Pancreas (tissue), 10 donors: ENCODE data around the gene MAP1LC3C. TPM values are rescaled to one million over a fixed set of nuclear protein-coding genes. Genes with fewer than 3 reads are reported as not detected.

Experiments
- ATAC-seq, 4 donors: fragments of 200-7000 bp; cut with Tn5 transposase; one replicate each; pipeline versions ENCODE4 v1.8.0 to v1.9.1; 2020; ENCODE audit warnings: mild to moderate bottlenecking in 4 of 4, moderate library complexity in 4 of 4
- DNase-seq, 6 donors: peaks; one replicate each; pipeline ENCODE4 v3.0.0-alpha.2; 2020
- FAIRE-seq: peaks from 2 replicates; lab custom pipeline; 2012; peaks lifted over from hg19 to GRCh38; lab: Jason Lieb, UNC
- H3K27ac ChIP-seq, 4 donors: fragments of 200-600 bp; sonication (generic); 1 replicate in 3 of 4; 2 replicates in 1 of 4; pipeline versions ENCODE4 v1.5.0 to v1.8.0; 2020
- H3K27me3 ChIP-seq, 4 donors: fragments of 200-600 bp; one replicate each; pipeline ENCODE4 v1.8.0; 2021
- H3K36me3 ChIP-seq, 3 donors: fragments of 200-600 bp; sonication (generic) in 1 of 3; one replicate each; pipeline versions ENCODE4 v1.5.0 to v1.8.0; 2020 to 2021
- H3K4me1 ChIP-seq, 3 donors: fragments of 200-600 bp; one replicate each; pipeline ENCODE4 v1.8.0; 2021
- H3K4me3 ChIP-seq, 4 donors: fragments of 200-600 bp; sonication (generic) in 2 of 4; one replicate each; pipeline versions ENCODE4 v1.5.0 to v1.8.0; 2020 to 2021
- H3K9me3 ChIP-seq, 4 donors: fragments of 200-600 bp; one replicate each; pipeline ENCODE4 v1.8.0; 2021
- WGBS, 2 donors: extraction: QIAGEN DNeasy Blood & Tissue Kit; methylation state at CpG; one replicate each; pipeline ENCODE4 v1.1.7; 2013; 5-methylcytosine and 5-hydroxymethylcytosine counted together
- intact Hi-C, 3 donors: fragments of 100-400 bp; cut with DNase I; formaldehyde crosslinking; loops; one replicate each; pipeline versions ENCODE4 v1.11.1 to v1.14.2; 2022
- polyA plus RNA-seq, 2 donors: library from polyadenylated mRNA; stranded (reverse); fragments of 200-250 nt; gene quantifications; one replicate each; pipeline ENCODE4 v1.2.3, GENCODE V29; 2013
- total RNA-seq, 6 donors: library from RNA; stranded (reverse); fragmentation: NEBNext Ultra II Directional in 4 of 6; extraction: Animal tissue kit (Norgen Biotek cat#: 25700) in 4 of 6; gene quantifications; one replicate each; pipeline versions ENCODE4 v1.2.1 to v1.2.4, GENCODE V29; 2021 to 2023
- TF ChIP-seq, protein P1 (sequence below), 4 donors: fragments of 200-600 bp; sonication (generic) in 3 of 4; IDR thresholded peaks; one replicate each; pipeline versions ENCODE4 v1.5.0 to v1.8.0; 2021; ENCODE audit warnings: antibody characterized with exemption in 4 of 4
- donor health status: healthy with polysubstance abuse.
- donor health status: DM: no; HTN: no; CAD: no; lungs with moderate emphysema.
- donor health status: DM: no; HTN: no; CAD: no.
- donor health status: control.
- donor health status: control.
- donor health status: Bipolar disorder and iron deficiency.
- donor health status: DM: yes; HTN: yes; CAD: no.
- donor health status: DM: no; HTN: no; CAD: no.
- donor health status: DM: no; HTN: no; CAD: no.
- donor health status: DM: yes; HTN: yes; CAD: no.

The MAP1LC3C gene
- total and polyA plus RNA-seq, 8 donors, result 0.35 to 0.93 (median 0.38) TPM; not detected in 5

DNA sequence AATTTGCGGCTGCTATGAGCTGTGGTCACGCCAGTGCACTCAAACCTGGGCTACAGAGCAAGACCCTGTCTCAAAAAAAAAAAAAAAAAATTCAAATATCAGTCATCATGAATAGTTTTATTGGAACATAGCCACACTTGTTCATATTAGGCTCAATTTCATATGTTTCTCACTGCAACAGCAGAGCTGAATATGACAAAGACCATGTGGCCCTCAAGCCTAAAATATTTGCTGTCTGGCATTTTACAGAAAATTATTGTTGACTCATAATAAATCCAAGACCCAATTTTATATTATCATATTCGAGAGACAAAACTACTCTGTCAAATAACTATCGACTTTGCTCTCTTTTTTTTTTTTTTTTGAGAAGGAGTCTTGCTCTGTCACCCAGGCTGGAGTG is 30.3 kb downstream of the MAP1LC3C start:
- H3K4me1 ChIP-seq, result no peaks in the 10 kb centered on the region
- TF ChIP-seq, protein P1, sequence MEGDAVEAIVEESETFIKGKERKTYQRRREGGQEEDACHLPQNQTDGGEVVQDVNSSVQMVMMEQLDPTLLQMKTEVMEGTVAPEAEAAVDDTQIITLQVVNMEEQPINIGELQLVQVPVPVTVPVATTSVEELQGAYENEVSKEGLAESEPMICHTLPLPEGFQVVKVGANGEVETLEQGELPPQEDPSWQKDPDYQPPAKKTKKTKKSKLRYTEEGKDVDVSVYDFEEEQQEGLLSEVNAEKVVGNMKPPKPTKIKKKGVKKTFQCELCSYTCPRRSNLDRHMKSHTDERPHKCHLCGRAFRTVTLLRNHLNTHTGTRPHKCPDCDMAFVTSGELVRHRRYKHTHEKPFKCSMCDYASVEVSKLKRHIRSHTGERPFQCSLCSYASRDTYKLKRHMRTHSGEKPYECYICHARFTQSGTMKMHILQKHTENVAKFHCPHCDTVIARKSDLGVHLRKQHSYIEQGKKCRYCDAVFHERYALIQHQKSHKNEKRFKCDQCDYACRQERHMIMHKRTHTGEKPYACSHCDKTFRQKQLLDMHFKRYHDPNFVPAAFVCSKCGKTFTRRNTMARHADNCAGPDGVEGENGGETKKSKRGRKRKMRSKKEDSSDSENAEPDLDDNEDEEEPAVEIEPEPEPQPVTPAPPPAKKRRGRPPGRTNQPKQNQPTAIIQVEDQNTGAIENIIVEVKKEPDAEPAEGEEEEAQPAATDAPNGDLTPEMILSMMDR (IDR thresholded peaks at IDR 0.05), result no peak
- FAIRE-seq, result no peak
- no peaks in the 10 kb centered on the region for H3K9me3 ChIP-seq
- no peak overlapping the region for H3K27ac ChIP-seq
- no peaks in the 10 kb centered on the region for H3K36me3 ChIP-seq
- no peaks in the 10 kb centered on the region for H3K27me3 ChIP-seq
- no peak overlapping the region for H3K4me3 ChIP-seq
- ATAC-seq, result no peak
- WGBS, 2 donors, result 38 to 41% methylated on average over 4 of the region's 4 CpGs
- intact Hi-C loops, result no loop called here
- no peak for DNase-seq

GRCh38 chr1:241964550-241965282 is 34.2 kb downstream of the MAP1LC3C start:
- 81% methylated on average over 8 of the region's 8 CpGs for WGBS, 2 donors
- ATAC-seq (peak in 1 of 4 donors; percentile 63), DNase-seq (no peak), FAIRE-seq (no peak)
- TF ChIP-seq, protein P1 (IDR thresholded peaks at IDR 0.05), result no peak
- no peaks in the 10 kb centered on the region for H3K9me3 ChIP-seq
- no peaks in the 10 kb centered on the region for H3K36me3 ChIP-seq
- intact Hi-C loops, result no loop called here
- H3K27me3 ChIP-seq, result no peaks in the 10 kb centered on the region
- no peaks in the 10 kb centered on the region for H3K4me1 ChIP-seq
- H3K27ac ChIP-seq, result no peak overlapping the region
- H3K4me3 ChIP-seq, result no peak overlapping the region

DNA sequence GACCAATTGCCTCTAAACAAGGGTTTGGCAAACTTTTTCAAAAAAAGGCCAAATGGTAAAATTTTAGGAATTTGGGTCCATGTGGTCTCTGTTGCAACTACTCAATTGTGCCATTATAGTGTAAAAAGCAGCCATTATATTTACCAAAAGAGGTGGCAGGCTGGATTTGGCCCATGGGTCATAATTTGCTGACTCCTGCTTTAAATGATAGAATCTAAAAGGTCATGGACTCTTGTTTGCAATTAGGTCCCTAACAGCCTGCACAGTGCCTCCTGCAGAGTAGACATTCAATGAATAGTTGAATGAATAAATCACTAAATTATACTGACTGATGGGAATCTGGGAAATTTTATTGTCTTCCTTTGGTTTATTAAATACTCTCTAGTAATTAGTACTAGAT is 35.2 kb downstream of the MAP1LC3C start:
- H3K27ac ChIP-seq, result no peak overlapping the region
- TF ChIP-seq, protein P1 (IDR thresholded peaks at IDR 0.05), result no peak
- no peaks in the 10 kb centered on the region for H3K27me3 ChIP-seq
- no peak overlapping the region for H3K4me3 ChIP-seq
- intact Hi-C loops, result no loop called here
- FAIRE-seq, result no peak
- DNase-seq, result no peak
- H3K4me1 ChIP-seq, result no peaks in the 10 kb centered on the region
- H3K36me3 ChIP-seq, result no peaks in the 10 kb centered on the region
- no peaks in the 10 kb centered on the region for H3K9me3 ChIP-seq
- no peak for ATAC-seq

DNA sequence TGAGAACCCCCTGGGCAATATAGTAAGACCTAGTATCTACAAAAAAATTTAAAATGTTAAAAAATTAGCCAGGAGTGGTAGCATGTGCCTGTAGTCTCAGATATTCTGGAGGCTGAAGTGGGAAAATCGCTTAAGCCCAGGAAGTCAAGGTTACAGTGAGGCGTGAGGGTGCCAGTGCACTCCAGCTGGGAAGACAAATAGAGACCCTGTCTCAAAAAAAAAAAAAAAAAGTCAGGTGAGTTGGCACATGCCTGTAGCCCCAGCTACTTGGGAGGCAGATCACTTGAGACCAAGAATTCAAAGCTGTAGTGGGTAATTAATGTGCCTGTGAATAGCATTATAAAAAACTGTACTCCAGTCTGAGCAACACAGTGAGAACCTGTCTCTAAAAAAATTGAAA is 36.7 kb downstream of the MAP1LC3C start:
- WGBS, 2 donors, result 35 to 36% methylated on average over 2 of the region's 2 CpGs
- FAIRE-seq, result no peak

More for the DNA sequence above, 36.7 kb downstream of the MAP1LC3C start:
- Histone ChIP-seq H3K4me3 (no peak overlapping the region), H3K27ac (no peak overlapping the region), H3K36me3 (no peaks in the 10 kb centered on the region), H3K27me3 (no peaks in the 10 kb centered on the region), H3K9me3 (no peaks in the 10 kb centered on the region), H3K4me1 (no peaks in the 10 kb centered on the region)
- TF ChIP-seq, protein P1 (IDR thresholded peaks at IDR 0.05), result no peak
- intact Hi-C loops, result no loop called here
- DNase-seq, result no peak
- no peak for ATAC-seq
